Heart left ventricle (tissue), 13 donors: Measurements from ENCODE around the gene GJB6.

Source experiments
- POLR2A ChIP-seq, 2 donors: fragments of 450-650 bp; IDR thresholded peaks; one replicate each; pipeline ENCODE4 v1.6.1; 2017; ENCODE audit warnings: antibody characterized with exemption in 2 of 2, mild to moderate bottlenecking in 2 of 2, moderate library complexity in 2 of 2
- TF ChIP-seq, protein P1 (sequence below), 12 donors: fragments of 200-600 bp; sonication (generic) in 4 of 12; IDR thresholded peaks; one replicate each; pipeline versions ENCODE4 v1.5.0 to v1.8.0; 2018 to 2022; ENCODE audit warnings: antibody characterized with exemption in 12 of 12, mild to moderate bottlenecking in 5 of 12
- donor health status: ischemic (EF 13 %, LVEDD 7.1; RV severe dilation, severe dysfunction).
- donor health status: DM: no; HTN: yes; CAD: no.
- donor health status: DM: no; HTN: no; CAD: no.
- donor health status: ischemic (EF 25% LVEDD 6.9; RV normal size, moderate dysfunction).
- donor health status: ischemic (EF 25% LVEDD 5.7; RV mildly dilated, moderate dysfunction).
- donor health status: ischemic (EF 35%, LVEDD 5.7; RV mildly dilated, moderate dysfunction).
- donor health status: nonischemic (EF 11% LVEDD 7.7; RV severe dilation, severe dysfunction).
- donor health status: DM: yes; HTN: yes; CAD: no.
- donor health status: PGD.
- donor health status: ischemic (EF 29% LVEDD 5.4; RV normal size, mild dysfunction).
- donor health status: nonischemic (EF 23%, LVEDD 6.1; RV moderate dilation, normal function).

- TF ChIP-seq, protein P1, sequence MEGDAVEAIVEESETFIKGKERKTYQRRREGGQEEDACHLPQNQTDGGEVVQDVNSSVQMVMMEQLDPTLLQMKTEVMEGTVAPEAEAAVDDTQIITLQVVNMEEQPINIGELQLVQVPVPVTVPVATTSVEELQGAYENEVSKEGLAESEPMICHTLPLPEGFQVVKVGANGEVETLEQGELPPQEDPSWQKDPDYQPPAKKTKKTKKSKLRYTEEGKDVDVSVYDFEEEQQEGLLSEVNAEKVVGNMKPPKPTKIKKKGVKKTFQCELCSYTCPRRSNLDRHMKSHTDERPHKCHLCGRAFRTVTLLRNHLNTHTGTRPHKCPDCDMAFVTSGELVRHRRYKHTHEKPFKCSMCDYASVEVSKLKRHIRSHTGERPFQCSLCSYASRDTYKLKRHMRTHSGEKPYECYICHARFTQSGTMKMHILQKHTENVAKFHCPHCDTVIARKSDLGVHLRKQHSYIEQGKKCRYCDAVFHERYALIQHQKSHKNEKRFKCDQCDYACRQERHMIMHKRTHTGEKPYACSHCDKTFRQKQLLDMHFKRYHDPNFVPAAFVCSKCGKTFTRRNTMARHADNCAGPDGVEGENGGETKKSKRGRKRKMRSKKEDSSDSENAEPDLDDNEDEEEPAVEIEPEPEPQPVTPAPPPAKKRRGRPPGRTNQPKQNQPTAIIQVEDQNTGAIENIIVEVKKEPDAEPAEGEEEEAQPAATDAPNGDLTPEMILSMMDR (IDR thresholded peaks at IDR 0.05) = no peak
- TF ChIP-seq POLR2A (IDR thresholded peaks at IDR 0.05) = no peak
Measured at GRCh38 chr13:20206698-20207235, 25.4 kb downstream of the GJB6 start.
